Inferior parietal cortex (tissue), 1 donor: ENCODE results near the gene DLEU7.
A peak's percentile ranks its signal among the peaks of the same experiment; 100 is the strongest.

Source experiments
- DNase-seq: peaks from one replicate; pipeline ENCODE4 v3.0.0-alpha.2; 2016; ENCODE audit errors: extremely low spot score

DLEU7 gene

DNA sequence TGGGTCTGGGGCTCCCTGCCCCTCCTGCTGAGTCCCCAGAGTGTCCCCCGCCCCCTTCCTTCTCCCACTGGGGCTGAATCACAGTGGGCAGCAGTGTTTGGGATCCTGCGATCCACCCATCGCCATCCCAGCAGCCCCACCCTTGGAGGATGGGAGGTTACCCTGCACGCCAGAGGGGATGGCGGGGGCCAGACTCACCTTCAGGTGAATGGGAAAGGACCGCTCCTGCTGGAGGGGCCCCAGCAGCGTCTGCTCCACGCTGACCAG is 569 bp downstream of the DLEU7 start:
- DNase-seq: no peak

DNA sequence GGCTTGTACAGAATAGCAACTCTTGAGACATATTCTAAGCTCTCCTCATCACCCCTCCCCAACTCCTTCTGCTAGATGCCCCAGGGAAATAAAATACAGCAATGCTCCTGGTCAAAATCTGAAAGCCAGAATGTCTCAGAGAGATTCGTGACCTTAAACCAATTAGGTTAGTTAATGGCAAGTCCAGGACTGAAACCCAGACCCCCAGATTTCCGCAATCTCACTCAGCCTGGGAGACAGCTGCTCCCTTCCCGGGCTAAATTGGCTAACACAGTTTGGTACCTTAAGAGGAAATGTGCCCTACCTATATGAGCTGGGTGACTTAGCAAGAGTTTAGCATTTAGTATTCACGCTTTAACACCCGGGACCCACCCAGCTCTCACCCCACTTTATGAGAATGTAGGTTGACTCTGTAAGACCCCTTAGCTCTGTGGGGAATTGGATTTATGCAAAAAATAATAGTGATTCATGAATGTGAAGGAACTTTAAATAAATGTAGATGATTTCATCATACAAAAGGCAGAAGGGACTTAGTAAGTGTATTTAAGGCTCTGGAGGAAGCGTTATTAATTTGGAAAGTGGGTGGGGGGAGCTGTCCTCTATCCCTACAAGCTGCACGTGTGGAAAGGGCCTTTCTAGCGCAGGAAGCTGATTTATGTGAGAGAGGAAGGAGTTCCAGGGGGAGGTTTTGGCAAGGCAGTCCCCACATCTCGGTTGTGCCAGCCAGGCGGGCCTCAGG is 1.1 kb downstream of the DLEU7 start:
- DNase-seq: no peak

DNA sequence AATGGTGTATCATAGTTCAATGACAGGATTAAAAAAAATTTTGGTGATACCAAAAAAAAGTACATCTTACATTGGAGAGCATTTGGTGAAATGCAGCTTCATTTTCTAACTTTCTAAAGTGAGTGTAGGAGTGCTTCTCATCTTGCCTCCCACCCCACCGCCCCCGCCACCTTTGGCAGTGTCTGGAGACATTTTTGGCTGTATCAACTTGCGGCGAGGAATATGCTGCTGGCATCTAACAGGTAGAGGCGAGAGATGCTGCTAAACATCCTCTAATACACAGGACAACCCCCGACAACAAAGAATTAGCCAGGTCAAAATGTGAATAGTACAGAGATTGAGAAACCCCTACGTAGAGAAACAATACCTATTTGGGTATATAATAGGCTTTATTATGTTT is 1.7 kb downstream of the DLEU7 start:
- DNase-seq: no peak

DNA sequence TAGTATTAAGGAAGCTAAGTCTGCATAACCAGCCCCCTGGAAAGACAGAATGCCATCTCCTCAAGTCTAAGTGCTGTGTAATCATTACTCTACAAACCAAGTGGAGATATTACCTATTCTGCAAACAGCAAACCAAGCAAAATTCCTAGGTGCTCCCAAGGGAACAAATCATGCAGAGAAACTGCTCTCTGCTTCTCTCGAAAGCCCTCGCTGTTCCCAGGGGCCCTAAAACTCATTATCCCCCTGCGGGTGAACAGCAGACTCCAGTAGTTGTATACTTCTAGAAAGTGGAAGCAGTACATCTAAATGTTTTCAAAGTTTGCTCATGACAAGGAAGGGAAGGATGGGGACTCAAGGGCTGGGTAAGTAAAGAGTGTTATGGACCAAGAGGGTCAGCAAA is 3.2 kb downstream of the DLEU7 start:
- no peak for DNase-seq

DNA sequence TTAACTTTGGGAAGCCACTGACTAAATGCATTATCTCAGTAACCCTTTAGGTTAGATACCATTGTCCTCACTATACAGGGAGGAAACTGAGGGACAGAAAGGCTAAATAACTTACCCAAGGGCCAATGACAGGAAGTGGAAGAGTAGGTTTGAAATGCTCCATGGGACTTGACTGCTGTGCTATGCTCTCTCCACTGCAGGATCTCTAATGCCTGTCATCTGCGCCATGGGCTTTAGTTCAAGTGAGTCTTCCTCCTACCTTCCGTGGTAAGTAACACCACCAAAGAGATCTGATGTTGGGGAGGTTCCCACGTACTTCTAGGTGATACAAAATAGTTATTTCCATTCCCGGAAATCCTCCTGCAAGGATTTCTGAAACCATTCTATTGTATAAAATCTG is 3.7 kb downstream of the DLEU7 start:
- DNase-seq: no peak

DNA sequence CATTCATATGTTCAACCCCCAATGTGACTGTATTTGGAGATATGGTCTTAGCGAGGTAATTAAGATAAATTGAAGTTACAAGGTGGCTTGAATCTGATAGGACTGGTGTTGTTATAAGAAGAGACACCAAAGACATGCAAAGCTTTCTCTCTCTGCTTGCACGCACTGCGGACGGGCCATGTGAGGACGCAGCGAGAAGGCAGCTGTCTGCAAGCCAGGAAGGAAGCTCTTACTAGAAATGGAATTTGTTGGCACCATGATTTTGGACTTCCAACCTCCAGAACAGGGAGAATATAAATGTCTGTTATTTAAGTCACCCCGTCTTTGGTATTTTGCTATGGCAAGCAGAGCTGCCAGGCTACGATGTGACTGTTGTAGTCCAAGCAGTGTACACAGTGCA is 4.8 kb downstream of the DLEU7 start:
- no peak for DNase-seq

DNA sequence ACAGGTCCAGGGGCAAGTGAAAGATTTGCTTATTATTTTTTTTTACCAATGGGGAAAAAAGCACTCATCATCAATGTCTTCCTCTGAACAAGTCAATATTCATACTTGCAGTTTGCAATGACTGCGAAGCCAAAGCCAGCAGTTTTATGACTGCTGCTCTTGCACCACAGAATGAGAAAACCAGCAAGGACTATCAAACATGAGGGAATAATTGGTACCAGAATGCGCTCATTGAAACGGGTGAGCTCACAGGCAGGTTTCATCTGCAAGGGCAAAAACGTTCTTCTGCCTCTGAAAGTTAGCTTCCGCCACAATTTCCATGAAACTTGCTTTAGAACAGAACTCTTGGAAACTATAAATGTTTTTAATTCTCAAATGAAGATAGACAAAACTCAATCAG is 5.5 kb downstream of the DLEU7 start:
- DNase-seq: no peak

DNA sequence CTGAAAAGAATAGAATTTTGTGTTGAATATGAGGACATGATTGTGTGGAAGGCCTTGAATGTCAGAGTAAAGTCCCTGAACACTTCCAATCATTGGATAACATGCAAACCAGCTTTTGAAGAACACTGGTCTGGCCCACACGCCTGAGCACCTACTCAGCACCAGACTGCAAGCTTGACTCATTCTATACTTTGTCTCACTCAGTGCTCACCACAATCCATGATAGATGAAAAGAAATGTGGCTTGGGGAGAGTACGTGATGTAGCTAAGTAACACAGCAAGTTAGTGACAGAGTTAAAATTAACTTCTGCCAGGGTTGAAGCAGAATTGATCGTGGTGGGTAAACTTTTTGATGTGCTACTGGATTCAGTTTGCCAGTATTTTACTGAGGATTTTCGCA is 12.0 kb downstream of the DLEU7 start:
- DNase-seq: no peak

DNA sequence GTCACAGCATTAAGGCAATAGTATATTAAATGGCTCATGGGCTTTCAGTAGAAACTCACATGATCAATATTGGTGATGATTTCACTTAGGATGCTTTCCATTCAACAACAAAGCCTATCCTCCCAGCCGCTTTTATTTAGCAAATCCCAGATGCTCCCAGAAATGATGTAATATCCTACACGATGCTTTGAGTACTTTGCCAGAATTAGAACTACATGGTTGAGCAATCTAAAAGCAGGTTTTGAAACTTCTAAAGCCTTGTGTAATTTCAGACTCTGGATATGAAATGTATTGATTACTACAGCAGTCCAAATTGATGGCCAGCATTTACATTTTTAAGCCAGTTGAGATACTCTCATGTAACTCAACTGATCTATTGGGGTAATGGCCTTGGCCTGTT is 13.6 kb downstream of the DLEU7 start:
- no peak for DNase-seq

DNA sequence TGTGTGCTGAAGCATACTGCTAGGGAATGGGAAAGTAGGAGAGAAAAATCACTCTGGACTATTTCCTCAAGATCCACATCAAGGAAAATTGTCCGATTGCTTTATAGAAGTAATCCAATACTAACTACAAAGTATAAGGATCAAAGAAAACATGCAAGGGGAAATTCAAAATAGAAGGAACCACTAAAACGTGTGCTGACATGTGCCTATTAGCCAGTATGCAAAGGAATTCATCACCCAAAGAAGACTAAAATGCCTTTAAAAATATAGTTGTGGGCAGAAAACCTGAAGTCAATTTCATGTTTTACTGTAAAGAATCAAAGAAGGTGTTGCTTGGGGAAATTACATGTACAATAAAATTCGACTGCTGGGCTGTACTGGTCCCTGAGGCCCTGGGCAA is 14.3 kb downstream of the DLEU7 start:
- no peak for DNase-seq

DNA sequence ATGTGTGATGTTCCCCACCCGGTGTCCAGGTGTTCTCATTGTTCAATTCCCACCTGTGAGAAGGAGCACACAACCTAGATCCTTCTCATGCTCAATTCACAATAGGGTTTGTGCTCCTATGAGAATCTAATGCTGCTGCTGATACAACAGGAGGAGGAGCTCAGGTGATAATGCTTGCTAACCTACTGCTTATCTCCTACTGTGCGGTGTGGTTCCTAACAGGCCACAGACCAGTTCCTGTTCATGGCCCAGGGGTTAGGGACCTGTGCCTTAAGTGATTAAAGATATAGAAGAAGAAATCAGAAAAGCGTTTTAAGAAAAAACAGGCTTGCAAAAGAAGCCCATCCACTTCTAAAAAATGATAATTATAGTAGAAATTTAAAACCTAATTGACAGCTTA is 17.5 kb downstream of the DLEU7 start:
- no peak for DNase-seq

DNA sequence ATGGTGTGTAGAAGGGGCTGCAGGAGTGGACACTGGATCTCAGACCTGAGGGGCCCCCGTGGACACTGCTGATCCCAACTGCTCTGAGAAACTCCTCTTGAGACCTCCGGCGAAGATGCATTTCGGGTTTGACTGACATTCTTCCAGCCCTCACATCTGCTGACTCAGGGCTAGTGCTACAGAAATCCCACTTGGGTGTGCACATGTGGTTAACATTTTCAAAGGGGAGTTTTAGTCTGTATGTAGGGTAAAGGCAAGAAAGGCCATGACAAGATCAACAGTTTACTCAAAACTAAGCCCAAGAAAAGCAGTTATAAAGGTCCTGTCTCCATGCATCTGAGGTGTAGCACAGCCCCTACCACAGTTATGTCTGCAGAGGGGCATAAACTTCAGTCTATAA is 31.2 kb downstream of the DLEU7 start:
- no peak for DNase-seq

DNA sequence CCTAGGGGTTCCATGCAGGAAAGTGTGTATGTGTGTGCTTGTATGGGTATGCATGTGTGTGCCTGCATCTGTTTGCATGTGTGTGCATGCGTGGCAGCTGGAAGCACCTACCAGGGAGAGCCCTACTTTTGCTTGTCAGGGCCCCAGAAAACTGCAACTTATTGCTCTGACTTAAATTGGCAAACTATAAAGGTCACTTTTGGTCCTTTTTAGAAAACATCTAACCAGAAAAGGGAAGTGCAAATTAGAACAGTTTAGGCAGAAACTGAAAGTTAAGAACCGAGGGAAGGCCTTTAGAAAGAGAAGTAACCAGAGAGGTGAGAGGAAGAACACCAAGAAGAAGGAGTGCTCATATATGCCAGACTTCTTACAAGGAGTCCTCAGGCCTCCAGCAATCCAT is 32.5 kb downstream of the DLEU7 start:
- DNase-seq: no peak

DNA sequence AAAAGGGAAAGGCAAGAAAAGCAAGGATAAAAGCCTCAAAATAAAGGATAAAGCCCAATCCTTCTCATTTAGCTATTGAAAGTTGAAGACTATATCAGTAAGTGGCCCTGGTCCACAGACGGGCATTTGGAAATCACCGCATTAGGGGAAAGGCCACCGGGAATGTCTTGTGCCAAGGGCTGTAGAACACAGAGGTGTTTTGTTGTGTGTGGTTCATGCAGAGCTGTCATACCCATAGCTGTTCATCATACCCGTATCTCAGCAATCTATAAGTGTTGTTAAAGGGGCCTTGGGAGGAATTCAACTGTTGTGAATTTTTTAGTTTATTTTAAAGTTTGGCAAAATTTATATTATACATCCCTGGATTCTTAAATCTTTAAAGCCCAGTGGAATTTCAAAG is 33.0 kb downstream of the DLEU7 start:
- no peak for DNase-seq

DNA sequence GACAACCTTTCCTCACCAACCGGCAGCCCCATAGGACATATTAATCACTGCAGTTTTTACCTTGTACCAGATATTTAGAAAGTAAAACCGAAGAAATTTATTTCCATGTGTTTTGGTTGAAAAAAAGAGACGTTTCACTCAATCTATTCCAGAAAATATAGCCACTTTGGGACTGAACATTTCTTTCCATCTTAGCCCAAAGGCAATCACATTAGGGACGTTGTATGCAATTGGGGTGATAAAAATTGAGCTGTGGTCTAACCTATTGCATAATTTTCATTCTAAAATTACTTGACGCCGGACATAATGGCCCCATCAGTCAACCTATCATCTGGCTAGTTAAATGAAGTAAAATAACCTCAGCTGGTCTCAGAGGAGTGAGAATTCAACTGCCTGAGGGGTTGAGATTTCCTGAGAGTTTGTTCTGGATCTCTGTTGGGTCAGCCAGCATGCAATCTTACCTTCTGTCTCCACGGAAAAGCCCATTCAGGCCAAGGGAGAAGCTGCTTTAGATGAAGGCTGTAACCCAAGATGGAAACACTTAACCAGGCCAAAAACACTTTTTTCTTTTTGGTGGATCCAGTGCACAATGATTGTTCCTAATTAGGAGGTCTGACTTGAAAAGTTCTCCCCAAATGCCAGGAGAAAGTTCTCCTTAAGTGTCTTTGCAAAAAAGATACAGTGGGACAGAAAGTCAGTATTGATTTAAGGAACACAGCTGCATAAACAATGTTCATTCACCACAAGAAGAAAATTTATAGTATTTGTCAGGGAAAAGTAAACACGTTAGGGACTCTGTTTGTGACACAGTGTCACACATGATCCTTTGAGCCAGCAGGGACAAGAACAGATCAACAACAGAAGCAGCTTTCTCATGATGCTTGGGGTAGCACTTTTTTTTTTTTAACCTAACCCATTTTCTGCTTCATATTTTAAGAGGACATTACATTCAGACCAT is 34.1 kb downstream of the DLEU7 start:
- no peak for DNase-seq

DNA sequence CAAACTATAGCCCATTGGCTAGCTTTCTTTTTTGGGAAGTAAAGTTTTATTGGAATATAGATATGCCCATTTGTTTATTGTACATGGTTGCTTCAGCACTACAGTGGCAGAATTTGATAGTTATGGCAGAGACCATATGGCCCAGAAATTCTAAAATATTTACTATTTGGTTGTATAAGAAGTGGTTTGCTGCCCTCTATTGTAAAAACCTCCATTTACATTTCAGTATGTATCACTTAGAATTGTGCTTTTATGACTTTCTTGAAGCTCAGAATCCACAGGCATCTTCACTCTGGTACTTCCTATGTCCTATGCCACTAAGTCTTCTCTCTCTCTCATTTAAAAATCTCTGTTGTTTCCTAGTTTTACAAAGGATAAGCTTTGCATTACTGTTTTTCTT is 37.7 kb downstream of the DLEU7 start:
- DNase-seq: no peak

DNA sequence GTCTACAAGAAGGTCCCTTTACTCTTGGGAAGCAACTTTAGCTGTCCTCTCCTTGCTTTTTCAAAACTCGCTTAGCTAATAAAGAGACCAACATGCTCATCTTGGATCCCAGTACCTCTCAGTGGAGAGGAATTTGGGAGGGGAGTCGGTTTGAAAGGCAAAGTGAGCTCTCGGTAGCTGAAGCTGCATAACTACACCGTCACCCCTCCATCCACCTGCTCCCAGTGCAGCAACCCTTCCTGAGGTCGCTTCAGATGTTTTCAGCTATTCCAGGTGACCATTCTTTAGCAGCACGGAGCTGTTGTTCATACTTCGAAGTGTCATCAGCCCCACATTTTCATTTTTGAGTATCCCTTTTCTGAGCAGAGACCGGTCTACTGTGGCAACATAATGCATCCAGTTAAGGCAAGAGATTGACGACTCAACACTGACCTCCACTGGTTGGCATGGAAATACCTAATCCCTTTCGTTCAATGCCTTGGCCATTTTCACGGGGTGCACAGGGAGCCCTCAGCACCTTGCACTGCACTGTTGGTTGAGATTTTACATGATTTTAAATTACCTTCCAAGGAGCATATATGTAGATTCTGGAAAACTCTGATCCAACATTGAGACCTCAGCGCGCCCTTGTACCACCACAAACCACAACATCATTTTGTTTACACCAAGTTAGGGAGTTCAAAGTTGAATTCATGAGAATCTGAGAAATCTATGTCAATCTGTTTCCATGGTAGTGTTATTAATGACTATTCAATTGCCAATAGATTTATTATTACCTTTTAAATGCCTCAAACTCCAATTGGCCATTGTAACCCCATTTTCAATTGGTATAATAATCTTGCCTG is 42.2 kb downstream of the DLEU7 start:
- DNase-seq: peak; percentile 85

DNA sequence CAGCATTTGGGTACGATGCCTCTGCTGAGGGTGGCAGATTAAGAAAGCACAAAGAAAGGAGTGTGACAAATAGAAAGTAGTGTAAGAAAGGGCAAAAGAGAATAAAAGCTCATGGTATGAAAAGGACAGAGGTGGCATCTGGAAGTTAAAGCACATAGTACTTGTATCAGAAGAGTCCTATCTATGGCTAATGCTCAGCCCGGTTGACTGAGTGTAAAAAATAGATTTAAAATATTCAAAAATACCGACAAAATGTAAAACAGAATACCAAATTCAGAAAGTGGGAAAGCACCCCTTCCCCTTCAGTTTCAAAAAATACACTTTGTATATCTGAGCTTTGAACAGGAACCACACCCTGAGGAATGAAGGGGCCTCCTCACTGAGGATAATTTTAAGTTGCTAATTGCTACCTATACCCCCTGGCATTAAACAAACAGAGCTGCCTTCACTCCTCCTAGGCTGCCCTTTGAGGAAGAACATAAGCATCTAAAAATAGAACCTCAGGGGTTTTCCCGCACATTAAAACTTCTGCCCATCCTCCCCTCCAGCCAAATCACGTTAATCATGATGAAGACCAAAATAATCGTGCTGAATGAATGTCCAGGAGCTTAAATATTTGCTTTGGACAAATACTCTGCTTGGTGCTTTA is 43.3 kb downstream of the DLEU7 start:
- no peak for DNase-seq

DNA sequence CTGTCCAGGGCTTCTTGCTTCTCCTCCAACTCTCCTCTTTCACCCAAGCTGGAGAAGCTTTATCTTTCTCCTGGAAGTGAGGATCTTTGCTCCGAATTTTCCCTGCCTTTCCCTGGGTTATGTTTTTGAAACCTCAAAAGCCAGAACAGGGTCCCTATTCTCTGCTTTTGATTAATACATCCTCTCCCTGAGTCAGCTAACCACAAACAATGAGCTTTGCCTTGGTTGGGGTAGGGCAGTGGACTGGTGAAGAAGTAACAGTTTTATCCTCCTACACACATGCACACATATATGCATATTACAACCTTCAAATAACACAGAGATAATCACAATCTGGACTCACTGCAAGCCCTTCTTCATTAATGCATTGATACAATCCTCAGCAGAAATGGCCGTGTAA is 44.6 kb downstream of the DLEU7 start:
- DNase-seq: no peak

DNA sequence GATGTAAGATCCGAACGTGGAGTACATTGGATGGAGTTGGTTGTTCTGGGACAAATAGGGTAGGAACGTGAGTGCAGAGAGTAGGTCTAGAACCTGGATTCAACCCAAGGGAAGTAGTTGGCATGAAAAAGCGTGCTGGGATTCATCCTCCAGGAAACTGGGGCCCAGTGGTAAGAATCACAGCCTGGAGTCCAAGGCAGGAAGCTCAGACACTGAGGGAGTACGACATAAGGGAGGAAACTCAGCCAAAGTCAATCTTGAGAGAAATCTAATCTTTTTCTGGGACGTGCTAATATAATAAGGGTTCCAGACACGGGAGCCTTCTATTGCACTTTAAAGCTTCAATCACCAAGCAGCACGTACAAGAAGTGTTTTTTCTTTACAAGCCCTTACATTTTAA is 46.4 kb downstream of the DLEU7 start:
- DNase-seq: no peak

DNA sequence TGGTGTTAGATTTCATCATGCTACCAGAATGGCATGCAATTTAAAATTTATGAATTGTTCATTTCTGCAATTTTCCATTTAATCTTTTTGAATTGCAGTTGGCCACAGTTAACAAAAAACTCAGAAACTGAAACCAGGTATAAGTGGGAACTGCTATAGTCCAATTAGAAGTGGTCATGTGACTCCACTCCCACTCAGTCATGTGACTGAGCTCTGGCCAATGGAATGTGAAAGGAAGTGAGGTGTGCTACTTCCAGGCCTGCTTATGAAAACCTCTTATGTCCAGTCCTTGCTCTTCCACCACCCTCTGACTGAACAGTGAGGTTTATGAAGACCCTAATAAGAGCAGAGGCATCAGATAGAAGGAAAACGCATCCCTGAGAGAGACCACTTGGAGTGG is 47.0 kb downstream of the DLEU7 start:
- no peak for DNase-seq

DNA sequence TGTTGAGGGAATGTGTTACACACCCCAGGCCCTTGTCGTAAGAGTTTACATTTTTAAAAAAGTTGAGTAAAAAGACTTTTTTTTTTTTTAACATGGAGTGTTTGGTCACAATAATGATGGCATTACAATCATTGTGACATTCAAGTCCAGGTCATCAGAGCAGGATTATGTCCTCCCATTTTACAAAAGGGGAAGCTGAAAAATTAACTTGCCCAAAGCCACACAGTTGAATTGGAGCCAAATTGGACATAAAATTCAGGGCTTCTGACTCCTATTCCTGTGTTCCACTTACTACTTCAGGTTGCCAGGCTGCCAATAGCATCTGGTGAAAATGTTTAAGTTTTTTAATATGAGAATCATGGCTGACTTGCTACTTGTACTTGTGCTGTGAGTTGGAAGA is 49.3 kb downstream of the DLEU7 start:
- DNase-seq: no peak
